HUES64 (cell line): ENCODE results near the gene KMT5B. TPM values are rescaled to one million over a fixed set of nuclear protein-coding genes. Genes with fewer than 3 reads are reported as not detected.

Experiments
- H3K27ac ChIP-seq: 2 replicates; pipeline ENCODE4 v1.7.0; 2013; ENCODE audit warnings: low read depth, low read length, inconsistent platforms
- H3K27me3 ChIP-seq: 2 replicates; pipeline ENCODE4 v1.6.1; 2013; ENCODE audit warnings: mild to moderate bottlenecking, low read length; ENCODE audit not compliant: insufficient read depth
- H3K36me3 ChIP-seq: 2 replicates; pipeline ENCODE4 v1.6.1; 2013; ENCODE audit warnings: mild to moderate bottlenecking, low read length; ENCODE audit not compliant: insufficient read depth
- H3K4me1 ChIP-seq: 2 replicates; pipeline ENCODE4 v1.6.1; 2013; ENCODE audit warnings: mild to moderate bottlenecking, low read length, moderate library complexity; ENCODE audit not compliant: insufficient read depth
- H3K4me3 ChIP-seq: 2 replicates; pipeline ENCODE4 v1.5.1; 2013; ENCODE audit warnings: mild to moderate bottlenecking, low read length, moderate library complexity
- H3K9ac ChIP-seq: 2 replicates; pipeline ENCODE4 v1.6.1; 2013; ENCODE audit warnings: mild to moderate bottlenecking, low read depth, low read length
- H3K9me3 ChIP-seq: 2 replicates; pipeline ENCODE4 v1.6.1; 2013; ENCODE audit warnings: low read depth, low read length; ENCODE audit not compliant: insufficient read depth
- WGBS: fragments of 150-250, 120-280 bp; methylation state at CpG from one replicate; pipeline ENCODE4 v1.1.7; 2013; ENCODE audit warnings: missing lambda C conversion rate; 5-methylcytosine and 5-hydroxymethylcytosine counted together
- polyA plus RNA-seq, 2 experiments: library from polyadenylated mRNA; stranded (reverse); fragments of 50-300 nt; gene quantifications; one replicate each; pipeline ENCODE4 v1.2.3, GENCODE V29; 2013

The KMT5B gene
- polyA plus RNA-seq (2013, experiment 1 of 2): 28.8 TPM
- polyA plus RNA-seq (2013, experiment 2 of 2): 33.5 TPM

- Histone ChIP-seq H3K9ac (peak within 1 kb of the TSS; percentile 99), H3K36me3 (no peaks in the 10 kb centered on the region), H3K27me3 (peaks cover 4% of the 10 kb centered on the region; the same call in 1 of the 2 replicates), H3K4me1 (peaks cover 14% of the 10 kb centered on the region; the same call in 1 of the 2 replicates), H3K9me3 (no peaks in the 10 kb centered on the region), H3K27ac (peak within 1 kb of the TSS; percentile 99), H3K4me3 (peak within 1 kb of the TSS; percentile 94)
- WGBS: under 1% methylated on average over 60 of the region's 60 CpGs
These were observed at the start of gene KMT5B for GRCh38 chr11:68213135-68213515. TSS of gene KMT5B (minus strand) at chr11:68213296. CDS start at chr11:68190076, 23,220 bp downstream.

- Histone ChIP-seq H3K27me3 (peaks cover 2% of the 10 kb centered on the region; the same call in 1 of the 2 replicates), H3K9ac (no peak overlapping the region), H3K27ac (no peak overlapping the region), H3K36me3 (peaks cover 64% of the 10 kb centered on the region), H3K4me3 (no peak overlapping the region), H3K4me1 (no peaks in the 10 kb centered on the region), H3K9me3 (no peaks in the 10 kb centered on the region)
- 95% methylated on average over 8 of the region's 8 CpGs for WGBS
These were observed 49.4 kb upstream of the KMT5B start for GRCh38 chr11:68262544-68262827.

- Histone ChIP-seq H3K27me3 (peaks cover 2% of the 10 kb centered on the region; the same call in 1 of the 2 replicates), H3K9ac (no peak overlapping the region), H3K27ac (no peak overlapping the region), H3K4me1 (no peaks in the 10 kb centered on the region), H3K9me3 (no peaks in the 10 kb centered on the region), H3K4me3 (no peak overlapping the region), H3K36me3 (peaks cover 59% of the 10 kb centered on the region)
- WGBS: 95% methylated on average over 24 of the region's 24 CpGs
These were observed 48.9 kb upstream of the KMT5B start for GRCh38 chr11:68261749-68262543.

GRCh38 chr11:68261006-68261405 is 47.9 kb upstream of the KMT5B start:
- Histone ChIP-seq H3K27me3 (peaks cover 2% of the 10 kb centered on the region; the same call in 1 of the 2 replicates), H3K9me3 (no peaks in the 10 kb centered on the region), H3K27ac (no peak overlapping the region), H3K4me1 (peaks cover 6% of the 10 kb centered on the region), H3K36me3 (peaks cover 50% of the 10 kb centered on the region), H3K9ac (no peak overlapping the region), H3K4me3 (no peak overlapping the region)
- WGBS: 92% methylated on average over 15 of the region's 15 CpGs

GRCh38 chr11:68260484-68260883 is 47.4 kb upstream of the KMT5B start:
- 95% methylated on average over 6 of the region's 6 CpGs for WGBS
- Histone ChIP-seq H3K9ac (no peak overlapping the region), H3K36me3 (peaks cover 44% of the 10 kb centered on the region), H3K9me3 (no peaks in the 10 kb centered on the region), H3K27me3 (peaks cover 2% of the 10 kb centered on the region; the same call in 1 of the 2 replicates), H3K27ac (no peak overlapping the region), H3K4me1 (peaks cover 6% of the 10 kb centered on the region), H3K4me3 (no peak overlapping the region)

- Histone ChIP-seq H3K9ac (no peak overlapping the region), H3K27me3 (peaks cover 2% of the 10 kb centered on the region; the same call in 1 of the 2 replicates), H3K4me3 (no peak overlapping the region), H3K9me3 (no peaks in the 10 kb centered on the region), H3K36me3 (peaks cover 35% of the 10 kb centered on the region), H3K27ac (no peak overlapping the region), H3K4me1 (peaks cover 6% of the 10 kb centered on the region)
- 90% methylated on average over 15 of the region's 15 CpGs for WGBS
These were observed 46.2 kb upstream of the KMT5B start for GRCh38 chr11:68259122-68259959.

GRCh38 chr11:68258363-68258765 is 45.3 kb upstream of the KMT5B start:
- peaks cover 27% of the 10 kb centered on the region for H3K36me3 ChIP-seq
- 94% methylated on average over 13 of the region's 13 CpGs for WGBS
- no peak overlapping the region for H3K27ac ChIP-seq
- H3K9ac ChIP-seq: no peak overlapping the region
- H3K9me3 ChIP-seq: no peaks in the 10 kb centered on the region
- H3K4me3 ChIP-seq: no peak overlapping the region
- H3K27me3 ChIP-seq: peaks cover 2% of the 10 kb centered on the region; the same call in 1 of the 2 replicates
- H3K4me1 ChIP-seq: peaks cover 6% of the 10 kb centered on the region

- peaks cover 6% of the 10 kb centered on the region for H3K4me1 ChIP-seq
- 51% methylated on average over 22 of the region's 22 CpGs for WGBS
These were observed 44.6 kb upstream of the KMT5B start for GRCh38 chr11:68257477-68258362.

GRCh38 chr11:68256331-68256741 is 43.2 kb upstream of the KMT5B start:
- Histone ChIP-seq H3K36me3 (peaks cover 8% of the 10 kb centered on the region), H3K9ac (no peak overlapping the region), H3K9me3 (no peaks in the 10 kb centered on the region), H3K27ac (no peak overlapping the region), H3K4me3 (no peak overlapping the region), H3K4me1 (peaks cover 6% of the 10 kb centered on the region), H3K27me3 (peaks cover 2% of the 10 kb centered on the region; the same call in 1 of the 2 replicates)
- 73% methylated on average over 9 of the region's 9 CpGs for whole genome bisulfite sequencing

More at GRCh38 chr11:68257477-68258362, 44.6 kb upstream of the KMT5B start:
- no peak overlapping the region for H3K27ac ChIP-seq
- peaks cover 21% of the 10 kb centered on the region for H3K36me3 ChIP-seq
- H3K4me3 ChIP-seq: no peak overlapping the region
- H3K9me3 ChIP-seq: no peaks in the 10 kb centered on the region
- peaks cover 2% of the 10 kb centered on the region; the same call in 1 of the 2 replicates for H3K27me3 ChIP-seq
- no peak overlapping the region for H3K9ac ChIP-seq

- Histone ChIP-seq H3K4me1 (peaks cover 6% of the 10 kb centered on the region), H3K27ac (no peak overlapping the region), H3K27me3 (peaks cover 2% of the 10 kb centered on the region; the same call in 1 of the 2 replicates), H3K9me3 (no peaks in the 10 kb centered on the region), H3K36me3 (peaks cover under 1% of the 10 kb centered on the region; the same call in 1 of the 2 replicates), H3K4me3 (no peak overlapping the region), H3K9ac (no peak overlapping the region)
- WGBS: 91% methylated on average over 13 of the region's 13 CpGs
These were observed 42.4 kb upstream of the KMT5B start for GRCh38 chr11:68255526-68255925.
